PC-9 (cell line): Measurements from ENCODE around the gene OR2AT4. TPM values are rescaled to one million over a fixed set of nuclear protein-coding genes. Genes with fewer than 3 reads are reported as not detected.

Source experiments
- BruUV-seq: library from RNA; stranded (reverse); fragments of 400-500 nt; replicated peaks from 2 replicates; lab custom pipeline; 2021; lab: Mats Ljungman, UMichigan
- CTCF ChIA-PET: fragments of 300-600 bp; sonication (Branson Sonifier 250); formaldehyde crosslinking; loops from one replicate; lab custom pipeline; 2022; ENCODE audit warnings: antibody characterized with exemption; lab: Charles Lee
- POLR2A ChIA-PET: fragments of 300-600 bp; sonication (Branson Sonifier 250); formaldehyde crosslinking; loops from one replicate; lab custom pipeline; 2022; ENCODE audit warnings: antibody characterized with exemption; ENCODE audit not compliant: unreplicated experiment; lab: Charles Lee
- DNase-seq, 2 experiments: peaks; one replicate each; pipeline versions ENCODE4 v3.0.0 to v3.0.0-alpha.2; 2015 to 2022; ENCODE audit warnings: mixed read lengths in 1 of 2
- H2AFZ ChIP-seq: fragments of 200-600 bp; sonication (generic); 2 replicates; pipeline ENCODE4 v1.8.1; 2017; ENCODE audit warnings: antibody characterized with exemption
- H3F3A ChIP-seq: fragments of 200-600 bp; sonication (generic); 2 replicates; pipeline ENCODE4 v1.8.1; 2017; ENCODE audit warnings: antibody characterized with exemption, mild to moderate bottlenecking, low read depth; ENCODE audit not compliant: insufficient read depth
- H3K27ac ChIP-seq: fragments of 200-600 bp; sonication (generic); 2 replicates; pipeline ENCODE4 v1.6.1; 2016; ENCODE audit warnings: mixed run types
- H3K27me3 ChIP-seq: fragments of 200-600 bp; sonication (generic); 2 replicates; pipeline ENCODE4 v1.6.1; 2016; ENCODE audit warnings: low read depth, mixed run types; ENCODE audit not compliant: insufficient read depth
- H3K36me3 ChIP-seq: fragments of 200-600 bp; sonication (generic); 2 replicates; pipeline ENCODE4 v1.6.1; 2016; ENCODE audit warnings: low read depth, mixed run types
- H3K4me1 ChIP-seq: fragments of 200-600 bp; sonication (generic); replicated peaks from 2 replicates; pipeline ENCODE4 v1.6.1; 2016; ENCODE audit warnings: mixed run types; ENCODE audit not compliant: insufficient read depth
- H3K4me2 ChIP-seq: fragments of 200-600 bp; sonication (generic); 2 replicates; pipeline ENCODE4 v1.6.1; 2017; ENCODE audit warnings: mixed run types
- H3K4me3 ChIP-seq: fragments of 200-600 bp; sonication (generic); 2 replicates; pipeline ENCODE4 v1.6.1; 2016; ENCODE audit warnings: mixed run types
- H3K79me2 ChIP-seq: fragments of 200-600 bp; sonication (generic); 2 replicates; pipeline ENCODE4 v1.6.1; 2017; ENCODE audit warnings: low read depth, mixed run types
- H3K9me2 ChIP-seq: fragments of 200-600 bp; sonication (generic); 2 replicates; pipeline ENCODE4 v1.8.1; 2017; ENCODE audit warnings: mild to moderate bottlenecking; ENCODE audit not compliant: insufficient read depth
- H3K9me3 ChIP-seq: fragments of 200-600 bp; sonication (generic); 2 replicates; pipeline ENCODE4 v1.8.1; 2016; ENCODE audit warnings: low read depth; ENCODE audit not compliant: insufficient read depth
- H4K20me1 ChIP-seq: fragments of 200-600 bp; sonication (generic); 2 replicates; pipeline ENCODE4 v1.8.1; 2017; ENCODE audit not compliant: insufficient read depth
- EZH2 ChIP-seq: fragments of 200-600 bp; sonication (generic); IDR thresholded peaks from 2 replicates; pipeline ENCODE4 v1.8.0; 2017; ENCODE audit warnings: antibody characterized with exemption, low read depth
- intact Hi-C: fragments of 100-400 bp; cut with micrococcal nuclease; formaldehyde crosslinking; loops from one replicate; pipeline ENCODE4 v1.10.0; 2022; ENCODE audit not compliant: unreplicated experiment
- total RNA-seq: library from RNA; stranded (reverse); gene quantifications from 2 replicates; pipeline ENCODE4 v1.2.3, GENCODE V29; 2021
- TF ChIP-seq, protein P1 (sequence below): fragments of 200-600 bp; sonication (generic); conservative IDR thresholded peaks from 2 replicates; pipeline ENCODE4 v1.6.1; 2017; ENCODE audit warnings: mixed run types, antibody characterized with exemption, mild to moderate bottlenecking, moderate library complexity

OR2AT4 gene
- total RNA-seq, 1 experiment from 2014 or later = 0.11 TPM

DNA sequence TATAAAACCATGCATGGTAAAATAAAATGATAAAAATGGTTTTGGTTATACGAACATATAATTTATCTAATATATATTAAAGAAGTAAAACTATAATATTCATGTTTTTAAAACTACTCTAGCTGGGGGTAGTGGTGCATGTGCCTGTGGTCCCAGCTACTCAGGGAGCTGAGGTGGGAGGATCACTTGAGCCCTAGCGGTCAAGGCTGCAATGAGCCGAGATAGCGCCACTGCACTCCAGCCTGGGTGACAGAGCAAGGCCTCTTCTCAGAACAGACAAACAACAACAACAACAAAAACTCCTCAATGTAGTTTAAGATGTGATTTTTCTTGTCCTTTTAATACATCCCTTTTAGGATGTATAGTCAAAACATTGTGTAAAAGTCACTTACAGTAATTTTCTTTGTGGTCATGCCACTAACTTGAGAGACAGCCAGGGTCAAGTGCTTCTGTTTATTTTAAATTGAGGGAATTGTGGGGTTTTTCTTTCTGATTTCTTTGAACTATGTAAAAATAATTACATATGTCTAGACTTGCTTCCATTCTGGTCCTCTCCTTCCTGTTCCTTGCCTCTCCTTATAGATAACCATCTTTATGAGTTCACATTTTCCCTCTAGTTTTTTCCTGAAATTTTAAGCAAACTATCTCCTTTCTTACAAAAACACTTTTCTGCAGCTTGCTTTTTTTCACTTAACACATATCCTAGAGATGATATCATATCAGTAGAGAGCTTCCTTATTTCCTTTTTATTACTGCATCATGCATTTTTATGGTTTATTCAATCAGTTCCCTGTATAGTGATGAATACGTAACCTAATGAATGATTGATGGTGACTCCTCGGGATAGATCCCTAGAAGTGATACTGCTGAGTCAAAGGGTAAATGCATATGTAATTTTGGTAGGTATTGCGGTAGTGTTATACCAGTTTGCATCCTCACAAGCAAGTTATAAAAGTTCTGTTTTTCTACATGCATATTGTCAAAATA is 9.1 kb downstream of the OR2AT4 start:
- no peaks in the 10 kb centered on the region for H3K79me2 ChIP-seq
- no TSS peak for BruUV-seq
- intact Hi-C loops = no loop called here

DNA sequence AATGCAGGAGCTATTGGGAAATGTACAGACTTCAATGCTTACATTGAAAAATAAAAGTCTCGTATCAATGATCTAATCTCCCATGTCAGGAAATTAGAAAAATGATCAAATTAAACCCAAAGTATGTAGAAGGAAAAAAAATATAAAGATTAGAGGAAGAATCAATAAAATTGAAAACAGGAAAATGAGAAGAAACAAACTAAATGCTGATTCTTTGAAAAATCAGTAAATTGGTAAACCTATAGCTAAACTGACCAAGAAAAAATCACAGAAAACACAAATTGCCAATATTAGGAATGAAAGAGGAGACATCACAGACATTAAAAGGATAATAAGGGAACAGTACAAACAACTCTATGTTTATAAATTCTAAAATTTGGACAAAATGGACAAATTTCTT is 11.8 kb downstream of the OR2AT4 start:
- Histone ChIP-seq H3K9me3 (0 out of 2 replicates have a peak, but pooled peaks cover 5% of the 10 kb centered on the region), H3K27me3 (peaks cover 19% of the 10 kb centered on the region; the same call in 1 of the 2 replicates), H3F3A (no peaks in the 10 kb centered on the region), H2AFZ (no peak overlapping the region), H3K27ac (no peak overlapping the region), H3K36me3 (no peaks in the 10 kb centered on the region), H3K4me3 (no peak overlapping the region), H3K79me2 (no peaks in the 10 kb centered on the region), H3K4me1 (no peaks in the 10 kb centered on the region), H3K9me2 (0 out of 2 replicates have a peak, but pooled peaks cover under 1% of the 10 kb centered on the region), H4K20me1 (no peaks in the 10 kb centered on the region), H3K4me2 (no peak overlapping the region)
- intact Hi-C loops = no loop called here
- DNase-seq = no peak
- TF ChIP-seq EZH2 = no peak
- TF ChIP-seq, protein P1, sequence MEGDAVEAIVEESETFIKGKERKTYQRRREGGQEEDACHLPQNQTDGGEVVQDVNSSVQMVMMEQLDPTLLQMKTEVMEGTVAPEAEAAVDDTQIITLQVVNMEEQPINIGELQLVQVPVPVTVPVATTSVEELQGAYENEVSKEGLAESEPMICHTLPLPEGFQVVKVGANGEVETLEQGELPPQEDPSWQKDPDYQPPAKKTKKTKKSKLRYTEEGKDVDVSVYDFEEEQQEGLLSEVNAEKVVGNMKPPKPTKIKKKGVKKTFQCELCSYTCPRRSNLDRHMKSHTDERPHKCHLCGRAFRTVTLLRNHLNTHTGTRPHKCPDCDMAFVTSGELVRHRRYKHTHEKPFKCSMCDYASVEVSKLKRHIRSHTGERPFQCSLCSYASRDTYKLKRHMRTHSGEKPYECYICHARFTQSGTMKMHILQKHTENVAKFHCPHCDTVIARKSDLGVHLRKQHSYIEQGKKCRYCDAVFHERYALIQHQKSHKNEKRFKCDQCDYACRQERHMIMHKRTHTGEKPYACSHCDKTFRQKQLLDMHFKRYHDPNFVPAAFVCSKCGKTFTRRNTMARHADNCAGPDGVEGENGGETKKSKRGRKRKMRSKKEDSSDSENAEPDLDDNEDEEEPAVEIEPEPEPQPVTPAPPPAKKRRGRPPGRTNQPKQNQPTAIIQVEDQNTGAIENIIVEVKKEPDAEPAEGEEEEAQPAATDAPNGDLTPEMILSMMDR = no peak
- ChIA-PET CTCF (interaction anchor here (0.6 kb wide), 1 partner anchor 149 kb away, joined by 3 read pairs; no protein-coding TSS in a partner anchor), POLR2A (no interaction called here)
- BruUV-seq = no TSS peak

More for the DNA sequence above, 9.1 kb downstream of the OR2AT4 start:
- POLR2A ChIA-PET = no interaction called here
- Histone ChIP-seq H3K4me3 (no peak overlapping the region), H3K27ac (no peak overlapping the region), H3K9me2 (0 out of 2 replicates have a peak, but pooled peaks cover 5% of the 10 kb centered on the region), H4K20me1 (no peaks in the 10 kb centered on the region), H3K36me3 (no peaks in the 10 kb centered on the region), H3K9me3 (peaks cover 7% of the 10 kb centered on the region; the same call in 1 of the 2 replicates), H3F3A (no peaks in the 10 kb centered on the region), H3K4me1 (no peaks in the 10 kb centered on the region), H3K27me3 (peaks cover 42% of the 10 kb centered on the region), H3K4me2 (no peak overlapping the region), H2AFZ (no peak overlapping the region)
- no peak for TF ChIP-seq EZH2
- TF ChIP-seq, protein P1 = no peak
- CTCF ChIA-PET = no interaction called here
- no peak for DNase-seq

DNA sequence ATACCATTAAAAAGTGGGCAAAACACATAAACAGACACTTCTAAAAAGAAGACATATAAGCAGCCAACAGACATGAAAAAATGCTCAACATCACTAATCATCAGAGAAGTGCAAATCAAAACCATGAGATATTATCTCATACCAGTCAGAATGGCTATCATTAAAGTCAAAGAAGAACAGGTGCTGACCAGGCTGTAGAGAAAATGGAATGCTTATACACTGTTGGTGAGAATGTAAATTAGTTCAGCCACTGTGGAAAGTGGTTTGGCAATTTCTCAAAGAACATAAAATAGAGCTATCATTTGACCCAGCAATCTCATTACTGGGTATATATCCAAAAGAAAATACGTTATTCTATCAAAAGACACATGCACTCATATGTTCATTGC is 13.5 kb downstream of the OR2AT4 start:
- Histone ChIP-seq H3K27ac (no peak overlapping the region), H3F3A (no peaks in the 10 kb centered on the region), H3K4me1 (no peaks in the 10 kb centered on the region), H3K27me3 (peaks cover 11% of the 10 kb centered on the region; the same call in 1 of the 2 replicates), H3K36me3 (no peaks in the 10 kb centered on the region), H4K20me1 (no peaks in the 10 kb centered on the region), H3K9me3 (0 out of 2 replicates have a peak, but pooled peaks cover 5% of the 10 kb centered on the region), H3K4me3 (no peak overlapping the region), H3K4me2 (no peak overlapping the region), H2AFZ (no peak overlapping the region), H3K79me2 (no peaks in the 10 kb centered on the region), H3K9me2 (no peaks in the 10 kb centered on the region)
- DNase-seq = no peak
- intact Hi-C loops = no loop called here
- ChIA-PET POLR2A (no interaction called here), CTCF (no interaction called here)
- no peak for TF ChIP-seq EZH2
- TF ChIP-seq, protein P1 = no peak
- no TSS peak for BruUV-seq
